ENCODE results near the gene PRPF6.

Gene PRPF6

GRCh38 chr20:64052326-64052722, 71.4 kb downstream of the PRPF6 start:
- no peak overlapping the region for H3K4me3 ChIP-seq (replicated peaks in 1 of 2; ENCODE audit: low read depth in 2 of 2, low read length in 2 of 2)
- TF ChIP-seq, protein P1, sequence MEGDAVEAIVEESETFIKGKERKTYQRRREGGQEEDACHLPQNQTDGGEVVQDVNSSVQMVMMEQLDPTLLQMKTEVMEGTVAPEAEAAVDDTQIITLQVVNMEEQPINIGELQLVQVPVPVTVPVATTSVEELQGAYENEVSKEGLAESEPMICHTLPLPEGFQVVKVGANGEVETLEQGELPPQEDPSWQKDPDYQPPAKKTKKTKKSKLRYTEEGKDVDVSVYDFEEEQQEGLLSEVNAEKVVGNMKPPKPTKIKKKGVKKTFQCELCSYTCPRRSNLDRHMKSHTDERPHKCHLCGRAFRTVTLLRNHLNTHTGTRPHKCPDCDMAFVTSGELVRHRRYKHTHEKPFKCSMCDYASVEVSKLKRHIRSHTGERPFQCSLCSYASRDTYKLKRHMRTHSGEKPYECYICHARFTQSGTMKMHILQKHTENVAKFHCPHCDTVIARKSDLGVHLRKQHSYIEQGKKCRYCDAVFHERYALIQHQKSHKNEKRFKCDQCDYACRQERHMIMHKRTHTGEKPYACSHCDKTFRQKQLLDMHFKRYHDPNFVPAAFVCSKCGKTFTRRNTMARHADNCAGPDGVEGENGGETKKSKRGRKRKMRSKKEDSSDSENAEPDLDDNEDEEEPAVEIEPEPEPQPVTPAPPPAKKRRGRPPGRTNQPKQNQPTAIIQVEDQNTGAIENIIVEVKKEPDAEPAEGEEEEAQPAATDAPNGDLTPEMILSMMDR (IDR thresholded peaks at IDR 0.05; ENCODE audit: low read depth, low read length), result no peak
- no peak for DNase-seq (ENCODE audit: low read depth in 2 of 2)

DNA sequence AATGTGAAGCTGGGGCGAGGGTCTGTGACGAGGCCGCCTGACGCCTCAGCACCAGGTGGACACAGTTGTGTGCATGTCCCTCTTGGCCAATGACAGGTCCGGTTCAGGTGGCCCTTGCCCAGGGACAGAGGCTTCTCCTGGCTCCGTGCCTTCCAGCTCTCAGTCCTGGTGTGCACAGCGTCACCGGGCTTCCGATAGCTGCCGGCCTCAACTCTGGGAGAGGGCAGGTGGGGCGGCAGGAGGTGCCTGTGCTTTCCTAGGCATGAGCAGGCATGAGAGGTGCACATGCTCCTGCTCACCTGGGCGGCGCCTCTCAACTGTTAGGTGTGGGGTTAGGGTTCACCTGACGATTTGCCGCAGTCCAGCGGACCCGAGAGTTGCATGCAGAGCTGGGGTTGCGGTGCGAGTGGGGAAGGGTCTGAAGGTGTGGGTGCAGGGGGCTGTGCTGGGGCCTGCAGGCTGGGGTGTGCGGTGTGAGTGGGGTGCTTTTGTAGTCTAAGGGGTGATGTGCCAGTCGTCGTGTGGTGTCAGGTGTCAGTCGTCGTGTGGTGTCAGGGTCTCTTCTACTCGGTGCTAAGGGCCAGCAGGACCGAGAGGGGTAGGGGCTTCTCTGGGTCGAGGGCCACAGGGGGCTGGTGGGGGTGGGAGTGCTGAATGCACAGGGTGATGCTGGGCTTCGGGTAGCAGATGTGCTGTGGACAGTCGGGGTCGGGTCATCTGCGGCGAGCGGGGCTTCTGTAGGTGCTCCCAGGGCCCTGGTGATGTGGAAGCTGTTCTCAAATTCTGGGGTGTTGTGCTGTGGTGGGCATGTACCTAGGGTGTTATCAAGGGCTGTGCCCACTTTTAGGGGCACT, 72.3 kb downstream of the PRPF6 start:
- no peak overlapping the region for H3K4me3 ChIP-seq (replicated peaks in 1 of 2; ENCODE audit: low read depth in 2 of 2, low read length in 2 of 2)
- DNase-seq (ENCODE audit: low read depth in 2 of 2), result no peak
- TF ChIP-seq, protein P1 (IDR thresholded peaks at IDR 0.05; ENCODE audit: low read depth, low read length), result no peak

DNA sequence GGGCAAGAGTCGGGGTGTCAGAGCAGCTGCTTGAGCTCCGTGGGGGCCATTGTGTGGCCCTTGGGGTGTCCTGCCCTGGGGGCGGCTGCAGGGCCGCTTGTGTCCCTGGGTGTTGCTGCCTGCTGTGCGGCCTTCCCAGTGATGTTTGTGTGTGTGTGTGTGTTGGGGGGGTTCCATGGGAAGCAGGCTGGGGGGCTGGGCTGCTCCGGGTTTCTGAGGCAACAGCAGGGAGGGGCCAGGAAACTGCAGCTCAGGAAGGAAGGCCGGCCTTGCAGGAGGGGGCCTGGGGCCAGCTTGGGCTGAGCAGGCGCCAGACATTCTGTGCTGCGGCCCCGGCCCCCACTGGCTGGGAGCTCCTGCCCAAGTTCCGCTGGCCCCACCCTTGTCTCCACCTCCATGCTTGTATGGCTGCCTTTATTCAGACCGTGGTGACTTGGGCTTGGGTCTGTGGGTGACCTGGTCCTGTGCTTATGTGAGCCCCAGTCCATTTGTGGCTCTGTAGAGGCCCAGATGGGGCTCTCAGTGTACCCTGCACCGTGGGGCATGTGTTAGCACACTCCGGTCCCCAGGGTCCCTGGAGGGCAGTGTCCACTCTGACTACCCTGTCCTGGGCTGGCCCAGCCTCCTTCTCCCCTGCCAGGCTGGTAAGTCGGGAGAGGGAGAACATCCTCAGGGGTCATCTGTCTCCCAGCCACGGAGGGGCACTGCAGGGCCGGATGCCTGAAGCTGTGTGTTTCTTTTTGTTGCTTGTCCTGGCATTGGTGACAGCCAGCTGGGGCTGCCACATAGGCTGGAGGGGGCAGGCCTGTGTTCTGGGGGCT, 73.1 kb downstream of the PRPF6 start:
- H3K4me3 ChIP-seq (replicated peaks in 1 of 2; ENCODE audit: low read depth in 2 of 2, low read length in 2 of 2), result peak overlapping the region in 1 of 2 donors; percentile 4
- peak; percentile 25 to 94 for DNase-seq (ENCODE audit: low read depth in 2 of 2)
- TF ChIP-seq, protein P1 (IDR thresholded peaks at IDR 0.05; ENCODE audit: low read depth, low read length), result peak; percentile 9

GRCh38 chr20:64055396-64055892, 74.5 kb downstream of the PRPF6 start:
- TF ChIP-seq, protein P1 (IDR thresholded peaks at IDR 0.05; ENCODE audit: low read depth, low read length), result no peak
- DNase-seq (ENCODE audit: low read depth in 2 of 2), result no peak
- no peak overlapping the region for H3K4me3 ChIP-seq (replicated peaks in 1 of 2; ENCODE audit: low read depth in 2 of 2, low read length in 2 of 2)

- TF ChIP-seq, protein P1 (IDR thresholded peaks at IDR 0.05; ENCODE audit: low read depth, low read length), result no peak
- DNase-seq (ENCODE audit: low read depth in 2 of 2), result peak; percentile 58 to 84
- H3K4me3 ChIP-seq (replicated peaks in 1 of 2; ENCODE audit: low read depth in 2 of 2, low read length in 2 of 2), result no peak overlapping the region
These were observed 75.1 kb downstream of the PRPF6 start for GRCh38 chr20:64055893-64056638.

DNA sequence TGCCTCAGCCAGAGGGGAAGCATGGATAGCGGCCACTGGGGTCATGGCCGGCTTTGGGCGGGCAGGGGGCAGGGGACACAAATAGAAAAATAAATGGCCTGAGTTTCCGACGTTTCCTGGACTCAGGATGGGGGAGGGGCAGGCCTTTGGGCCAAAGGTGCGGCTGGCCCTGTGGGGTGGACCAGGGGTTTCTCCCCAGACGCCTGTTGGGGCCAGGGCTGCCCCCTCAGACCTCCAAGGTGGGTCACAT, 75.6 kb downstream of the PRPF6 start:
- DNase-seq (ENCODE audit: low read depth in 2 of 2), result no peak
- no peak overlapping the region for H3K4me3 ChIP-seq (replicated peaks in 1 of 2; ENCODE audit: low read depth in 2 of 2, low read length in 2 of 2)
- TF ChIP-seq, protein P1 (IDR thresholded peaks at IDR 0.05; ENCODE audit: low read depth, low read length), result no peak

Measured in cardiac fibroblast (primary cell).